HG03196 (cell line): ENCODE data around the gene XRRA1.
"Not testable (repeated sequence)": the region's sequence is repeated elsewhere in the genome, so short reads cannot be mapped to it uniquely, and the experiment has no call there.

Source experiments
- ATAC-seq: cut with Tn5 transposase; IDR thresholded peaks from one replicate; pipeline ENCODE4 v1.9.1; 2021; ENCODE audit not compliant: unreplicated experiment

The XRRA1 gene

GRCh38 chr11:74896311-74896710 lies 52.6 kb downstream of the XRRA1 start:
- ATAC-seq, result no peak

- no peak for ATAC-seq
Observed at GRCh38 chr11:74895340-74896116, 53.4 kb downstream of the XRRA1 start.

GRCh38 chr11:74893015-74893414 lies 55.9 kb downstream of the XRRA1 start:
- not testable (repeated sequence) for ATAC-seq

- no peak for ATAC-seq
Observed at GRCh38 chr11:74877132-74877531, 71.8 kb downstream of the XRRA1 start.

- ATAC-seq, result no peak
Observed at GRCh38 chr11:74871037-74871436, 77.9 kb downstream of the XRRA1 start.

GRCh38 chr11:74870485-74870884 lies 78.4 kb downstream of the XRRA1 start:
- ATAC-seq, result no peak

GRCh38 chr11:74866557-74866956 lies 82.3 kb downstream of the XRRA1 start:
- ATAC-seq, result no peak

- no peak for ATAC-seq
Observed at GRCh38 chr11:74863410-74863809, 85.5 kb downstream of the XRRA1 start.

GRCh38 chr11:74860743-74861142 lies 88.1 kb downstream of the XRRA1 start:
- ATAC-seq, result no peak

- no peak for ATAC-seq
Observed at GRCh38 chr11:74853223-74853622, 95.7 kb downstream of the XRRA1 start.

- ATAC-seq, result no peak
Observed at GRCh38 chr11:74849525-74850391, 99.1 kb downstream of the XRRA1 start.

- no peak for ATAC-seq
Observed at GRCh38 chr11:74847895-74848294, 101.0 kb downstream of the XRRA1 start.

- no peak for ATAC-seq
Observed at GRCh38 chr11:74847395-74847794, 101.5 kb downstream of the XRRA1 start.

- no peak for ATAC-seq
Observed at GRCh38 chr11:74846770-74847169, 102.1 kb downstream of the XRRA1 start.

GRCh38 chr11:74845978-74846517 lies 102.8 kb downstream of the XRRA1 start:
- ATAC-seq, result no peak

GRCh38 chr11:74844865-74845264 lies 104.0 kb downstream of the XRRA1 start:
- ATAC-seq, result no peak

GRCh38 chr11:74844072-74844471 lies 104.8 kb downstream of the XRRA1 start:
- no peak for ATAC-seq

- no peak for ATAC-seq
Observed at GRCh38 chr11:74842967-74843366, 105.9 kb downstream of the XRRA1 start.

- ATAC-seq, result no peak
Observed at GRCh38 chr11:74840486-74840885, 108.4 kb downstream of the XRRA1 start.

- ATAC-seq, result no peak
Observed at GRCh38 chr11:74839971-74840370, 108.9 kb downstream of the XRRA1 start.

- no peak for ATAC-seq
Observed at GRCh38 chr11:74839446-74839845, 109.4 kb downstream of the XRRA1 start.

- ATAC-seq, result no peak
Observed at GRCh38 chr11:74838188-74838587, 110.7 kb downstream of the XRRA1 start.
